ENCODE data around the gene ITPRID1.

Gene ITPRID1

GRCh38 chr7:31633467-31633866 is 119.6 kb downstream of the ITPRID1 start:
- DNase-seq (ENCODE audit: low read depth, low spot score) = no peak
- H3K9ac ChIP-seq (ENCODE audit: insufficient read length, low read depth) = no peak overlapping the region
- H3K27me3 ChIP-seq (ENCODE audit: insufficient read depth, insufficient read length) = no peaks in the 10 kb centered on the region
- H3K36me3 ChIP-seq (ENCODE audit: insufficient read depth, insufficient read length, low read length) = no peaks in the 10 kb centered on the region
- TF ChIP-seq ZNF274 (IDR thresholded peaks at IDR 0.05; ENCODE audit: low read depth, low read length) = no peak
- no peak for TF ChIP-seq SUZ12 (IDR thresholded peaks at IDR 0.05; ENCODE audit: extremely low read depth, insufficient read depth, insufficient read length)
- TF ChIP-seq YY1 (IDR thresholded peaks at IDR 0.05; ENCODE audit: insufficient read depth, insufficient read length) = no peak
- H3K4me1 ChIP-seq (ENCODE audit: insufficient read depth, insufficient read length) = no peaks in the 10 kb centered on the region
- H3K4me3 ChIP-seq (ENCODE audit: insufficient read length, low read depth) = no peak overlapping the region
- H3K9me3 ChIP-seq (ENCODE audit: insufficient read depth, low read length) = no peaks in the 10 kb centered on the region

GRCh38 chr7:31633894-31634494 is 120.1 kb downstream of the ITPRID1 start:
- H3K36me3 ChIP-seq (ENCODE audit: insufficient read depth, insufficient read length, low read length) = no peaks in the 10 kb centered on the region
- TF ChIP-seq ZNF274 (IDR thresholded peaks at IDR 0.05; ENCODE audit: low read depth, low read length) (no peak), YY1 (IDR thresholded peaks at IDR 0.05; ENCODE audit: insufficient read depth, insufficient read length) (no peak), SUZ12 (IDR thresholded peaks at IDR 0.05; ENCODE audit: extremely low read depth, insufficient read depth, insufficient read length) (no peak)
- H3K9ac ChIP-seq (ENCODE audit: insufficient read length, low read depth) = no peak overlapping the region
- H3K27me3 ChIP-seq (ENCODE audit: insufficient read depth, insufficient read length) = no peaks in the 10 kb centered on the region
- no peak overlapping the region for H3K4me3 ChIP-seq (ENCODE audit: insufficient read length, low read depth)
- peak; percentile 88 for DNase-seq (ENCODE audit: low read depth, low spot score)
- no peaks in the 10 kb centered on the region for H3K4me1 ChIP-seq (ENCODE audit: insufficient read depth, insufficient read length)
- H3K9me3 ChIP-seq (ENCODE audit: insufficient read depth, low read length) = no peaks in the 10 kb centered on the region

- DNase-seq (ENCODE audit: low read depth, low spot score) = no peak
- no peak overlapping the region for H3K4me3 ChIP-seq (ENCODE audit: insufficient read length, low read depth)
Measured at GRCh38 chr7:31640381-31640780, 126.5 kb downstream of the ITPRID1 start.

GRCh38 chr7:31642681-31643115 is 128.8 kb downstream of the ITPRID1 start:
- Histone ChIP-seq H3K36me3 (ENCODE audit: insufficient read depth, insufficient read length, low read length) (no peaks in the 10 kb centered on the region), H3K4me1 (ENCODE audit: insufficient read depth, insufficient read length) (no peaks in the 10 kb centered on the region), H3K9ac (ENCODE audit: insufficient read length, low read depth) (no peak overlapping the region), H3K9me3 (ENCODE audit: insufficient read depth, low read length) (no peaks in the 10 kb centered on the region), H3K27me3 (ENCODE audit: insufficient read depth, insufficient read length) (no peaks in the 10 kb centered on the region), H3K4me3 (ENCODE audit: insufficient read length, low read depth) (no peak overlapping the region)
- DNase-seq (ENCODE audit: low read depth, low spot score) = no peak
- TF ChIP-seq YY1 (IDR thresholded peaks at IDR 0.05; ENCODE audit: insufficient read depth, insufficient read length) (no peak), SUZ12 (IDR thresholded peaks at IDR 0.05; ENCODE audit: extremely low read depth, insufficient read depth, insufficient read length) (no peak), ZNF274 (IDR thresholded peaks at IDR 0.05; ENCODE audit: low read depth, low read length) (no peak)

More at GRCh38 chr7:31640381-31640780, 126.5 kb downstream of the ITPRID1 start:
- Histone ChIP-seq H3K9ac (ENCODE audit: insufficient read length, low read depth) (no peak overlapping the region), H3K27me3 (ENCODE audit: insufficient read depth, insufficient read length) (no peaks in the 10 kb centered on the region), H3K4me1 (ENCODE audit: insufficient read depth, insufficient read length) (no peaks in the 10 kb centered on the region), H3K36me3 (ENCODE audit: insufficient read depth, insufficient read length, low read length) (no peaks in the 10 kb centered on the region), H3K9me3 (ENCODE audit: insufficient read depth, low read length) (no peaks in the 10 kb centered on the region)
- TF ChIP-seq YY1 (IDR thresholded peaks at IDR 0.05; ENCODE audit: insufficient read depth, insufficient read length) (no peak), SUZ12 (IDR thresholded peaks at IDR 0.05; ENCODE audit: extremely low read depth, insufficient read depth, insufficient read length) (no peak), ZNF274 (IDR thresholded peaks at IDR 0.05; ENCODE audit: low read depth, low read length) (no peak)

GRCh38 chr7:31646942-31647341 is 133.1 kb downstream of the ITPRID1 start:
- Histone ChIP-seq H3K9ac (ENCODE audit: insufficient read length, low read depth) (no peak overlapping the region), H3K9me3 (ENCODE audit: insufficient read depth, low read length) (no peaks in the 10 kb centered on the region), H3K36me3 (ENCODE audit: insufficient read depth, insufficient read length, low read length) (no peaks in the 10 kb centered on the region), H3K4me1 (ENCODE audit: insufficient read depth, insufficient read length) (no peaks in the 10 kb centered on the region), H3K27me3 (ENCODE audit: insufficient read depth, insufficient read length) (no peaks in the 10 kb centered on the region), H3K4me3 (ENCODE audit: insufficient read length, low read depth) (no peak overlapping the region)
- DNase-seq (ENCODE audit: low read depth, low spot score) = no peak
- TF ChIP-seq YY1 (IDR thresholded peaks at IDR 0.05; ENCODE audit: insufficient read depth, insufficient read length) (no peak), ZNF274 (IDR thresholded peaks at IDR 0.05; ENCODE audit: low read depth, low read length) (no peak), SUZ12 (IDR thresholded peaks at IDR 0.05; ENCODE audit: extremely low read depth, insufficient read depth, insufficient read length) (no peak)

GRCh38 chr7:31647511-31647910 is 133.6 kb downstream of the ITPRID1 start:
- Histone ChIP-seq H3K36me3 (ENCODE audit: insufficient read depth, insufficient read length, low read length) (no peaks in the 10 kb centered on the region), H3K9me3 (ENCODE audit: insufficient read depth, low read length) (no peaks in the 10 kb centered on the region), H3K4me1 (ENCODE audit: insufficient read depth, insufficient read length) (no peaks in the 10 kb centered on the region), H3K9ac (ENCODE audit: insufficient read length, low read depth) (no peak overlapping the region), H3K27me3 (ENCODE audit: insufficient read depth, insufficient read length) (no peaks in the 10 kb centered on the region), H3K4me3 (ENCODE audit: insufficient read length, low read depth) (no peak overlapping the region)
- DNase-seq (ENCODE audit: low read depth, low spot score) = no peak
- no peak for TF ChIP-seq ZNF274 (IDR thresholded peaks at IDR 0.05; ENCODE audit: low read depth, low read length)

- Histone ChIP-seq H3K36me3 (ENCODE audit: insufficient read depth, insufficient read length, low read length) (no peaks in the 10 kb centered on the region), H3K9ac (ENCODE audit: insufficient read length, low read depth) (no peak overlapping the region), H3K4me1 (ENCODE audit: insufficient read depth, insufficient read length) (no peaks in the 10 kb centered on the region), H3K9me3 (ENCODE audit: insufficient read depth, low read length) (no peaks in the 10 kb centered on the region), H3K4me3 (ENCODE audit: insufficient read length, low read depth) (no peak overlapping the region), H3K27me3 (ENCODE audit: insufficient read depth, insufficient read length) (no peaks in the 10 kb centered on the region)
- no peak for DNase-seq (ENCODE audit: low read depth, low spot score)
- TF ChIP-seq ZNF274 (IDR thresholded peaks at IDR 0.05; ENCODE audit: low read depth, low read length) (no peak), YY1 (IDR thresholded peaks at IDR 0.05; ENCODE audit: insufficient read depth, insufficient read length) (no peak), SUZ12 (IDR thresholded peaks at IDR 0.05; ENCODE audit: extremely low read depth, insufficient read depth, insufficient read length) (no peak)
Measured at GRCh38 chr7:31648288-31648687, 134.4 kb downstream of the ITPRID1 start.

Data from NT2/D1 (cell line).